Measurements from ENCODE around the gene SORBS2. TPM values are rescaled to one million over a fixed set of nuclear protein-coding genes. Genes with fewer than 3 reads are reported as not detected.
"Not testable (repeated sequence)": the region's sequence is repeated elsewhere in the genome, so short reads cannot be mapped to it uniquely, and the experiment has no call there.

The SORBS2 gene
- total RNA-seq, 4 donors from 2014 or later = 21.5 to 118 (median 29.5) TPM

- intact Hi-C loops (cut with DNase I; ENCODE audit: low total_unique reads) = no loop called here
- no peak for DNase-seq
- Histone ChIP-seq H3K27ac (no peak overlapping the region), H3K4me1 (no peaks in the 10 kb centered on the region), H3K36me3 (no peaks in the 10 kb centered on the region), H3K9me3 (peaks cover 0 to 5% of the 10 kb centered on the region in 2 donors), H3K27me3 (no peaks in the 10 kb centered on the region), H3K4me3 (no peak overlapping the region)
- TF ChIP-seq POLR2A (IDR thresholded peaks at IDR 0.05) (no peak), CTCF (IDR thresholded peaks at IDR 0.05) (no peak)
Observed at GRCh38 chr4:185709802-185710486, 102.0 kb downstream of the SORBS2 start.

- DNase-seq = no peak
- no peaks in the 10 kb centered on the region for H3K4me1 ChIP-seq
- no peaks in the 10 kb centered on the region for H3K27me3 ChIP-seq
- intact Hi-C loops (cut with DNase I; ENCODE audit: low total_unique reads) = no loop called here
- no peak overlapping the region for H3K4me3 ChIP-seq
- no peak overlapping the region for H3K27ac ChIP-seq
- H3K36me3 ChIP-seq = no peaks in the 10 kb centered on the region
- peaks cover 0 to 5% of the 10 kb centered on the region in 2 donors for H3K9me3 ChIP-seq
- no peak for TF ChIP-seq POLR2A (IDR thresholded peaks at IDR 0.05)
- no peak for TF ChIP-seq CTCF (IDR thresholded peaks at IDR 0.05)
Observed at GRCh38 chr4:185708348-185708747, 103.6 kb downstream of the SORBS2 start.

- H3K9me3 ChIP-seq; intact Hi-C loops (cut with DNase I; ENCODE audit: low total_unique reads); H3K27me3 ChIP-seq; H3K27ac ChIP-seq; H3K4me1 ChIP-seq; H3K4me3 ChIP-seq; H3K36me3 ChIP-seq; DNase-seq: not testable (repeated sequence)
Observed at GRCh38 chr4:185707622-185708021, 104.4 kb downstream of the SORBS2 start.

- H3K27me3 ChIP-seq = no peaks in the 10 kb centered on the region
- no peaks in the 10 kb centered on the region for H3K36me3 ChIP-seq
- no peak for DNase-seq
- H3K27ac ChIP-seq = no peak overlapping the region
- no peak overlapping the region for H3K4me3 ChIP-seq
- TF ChIP-seq POLR2A (IDR thresholded peaks at IDR 0.05) = no peak
- no peak for TF ChIP-seq CTCF (IDR thresholded peaks at IDR 0.05)
- peaks cover 0 to 5% of the 10 kb centered on the region in 2 donors for H3K9me3 ChIP-seq
- H3K4me1 ChIP-seq = no peaks in the 10 kb centered on the region
- intact Hi-C loops (cut with DNase I; ENCODE audit: low total_unique reads) = no loop called here
Observed at GRCh38 chr4:185702147-185702663, 109.8 kb downstream of the SORBS2 start.

GRCh38 chr4:185700630-185701029 lies 111.4 kb downstream of the SORBS2 start:
- no peak for DNase-seq
- no peak overlapping the region for H3K27ac ChIP-seq
- H3K9me3 ChIP-seq = peaks cover 0 to under 1% of the 10 kb centered on the region in 2 donors
- no peaks in the 10 kb centered on the region for H3K4me1 ChIP-seq
- TF ChIP-seq CTCF (IDR thresholded peaks at IDR 0.05) = no peak
- no peak for TF ChIP-seq POLR2A (IDR thresholded peaks at IDR 0.05)
- H3K4me3 ChIP-seq = no peak overlapping the region
- no peaks in the 10 kb centered on the region for H3K27me3 ChIP-seq
- intact Hi-C loops (cut with DNase I; ENCODE audit: low total_unique reads) = no loop called here
- no peaks in the 10 kb centered on the region for H3K36me3 ChIP-seq

Measured in uterus (tissue), 4 donors.